Measurements from ENCODE around the gene TRAPPC3L. TPM values are rescaled to one million over a fixed set of nuclear protein-coding genes. Genes with fewer than 3 reads are reported as not detected.

Gene TRAPPC3L
- polyA plus RNA-seq (ENCODE audit: low read depth in 6 of 6) = under 1 TPM in 3 of 6 donors, not detected in 3; 0.24 to 0.84 (median 0.38) TPM

GRCh38 chr6:116545651-116546050 is at the start of gene TRAPPC3L:
TRAPPC3L (minus strand) TSS chr6:116545684; CDS start chr6:116545514, 170 bp downstream.
- H3K4me1 Mint-ChIP-seq = no peaks in the 10 kb centered on the region
- no peak for DNase-seq
- no peak within 1 kb of the TSS for H3K4me3 Mint-ChIP-seq
- no peaks in the 10 kb centered on the region for H3K36me3 Mint-ChIP-seq
- H3K9me3 Mint-ChIP-seq = no peaks in the 10 kb centered on the region
- H3K27ac Mint-ChIP-seq = peak within 1 kb of the TSS in 1 of 6 donors; percentile 1
- no peak for ATAC-seq (ENCODE audit: low read depth in 2 of 2)
- H3K27me3 Mint-ChIP-seq = peaks cover 16 to 30% (median 16%) of the 10 kb centered on the region in 3 donors

DNA sequence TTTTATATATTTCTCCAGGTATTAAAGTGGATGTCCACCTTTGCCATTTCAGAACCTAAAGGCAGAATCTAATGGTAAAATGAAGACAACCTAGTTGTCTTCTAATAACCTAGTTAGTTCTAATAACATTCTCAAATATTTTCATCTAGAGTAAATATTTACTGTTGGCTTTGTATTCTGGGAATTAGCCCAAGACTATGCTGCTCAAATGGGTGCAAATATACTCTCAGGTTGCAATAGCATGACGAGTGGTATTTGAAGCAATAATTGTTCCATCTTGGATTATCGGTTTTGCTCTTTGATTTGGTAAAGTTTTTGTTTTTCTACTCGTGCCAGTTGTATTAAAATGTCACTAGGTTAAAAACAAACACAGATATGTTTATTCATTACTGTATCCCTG is 49.8 kb upstream of the TRAPPC3L start:
- Mint-ChIP-seq H3K4me1 (no peaks in the 10 kb centered on the region), H3K4me3 (no peak overlapping the region), H3K9me3 (no peaks in the 10 kb centered on the region), H3K27ac (no peak overlapping the region), H3K36me3 (peaks cover 19 to 26% of the 10 kb centered on the region in 2 donors), H3K27me3 (no peaks in the 10 kb centered on the region)
- no peak for DNase-seq
- no peak for ATAC-seq (ENCODE audit: low read depth in 2 of 2)

DNA sequence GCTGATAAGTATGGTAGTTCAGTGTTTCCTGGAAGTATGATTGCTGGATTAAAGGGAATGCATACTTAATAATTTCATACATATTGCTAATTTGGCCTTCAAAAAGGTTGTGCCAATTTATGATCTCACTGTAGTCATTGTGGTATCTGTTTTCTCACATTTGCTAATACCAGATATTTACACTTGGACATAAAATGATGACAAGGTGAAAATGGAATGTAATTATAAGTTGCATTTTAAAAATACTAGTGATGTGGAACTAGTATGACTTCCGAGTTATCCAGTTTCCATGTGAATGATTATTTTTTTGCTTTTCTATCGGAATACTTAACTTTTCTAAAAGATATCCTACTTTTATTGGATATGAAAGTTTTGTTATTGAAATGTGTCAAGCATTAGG is 41.3 kb upstream of the TRAPPC3L start:
- peaks cover 20 to 25% of the 10 kb centered on the region in 2 donors for H3K36me3 Mint-ChIP-seq
- no peaks in the 10 kb centered on the region for H3K27me3 Mint-ChIP-seq
- H3K4me1 Mint-ChIP-seq = peaks cover 0 to 3% (median 0%) of the 10 kb centered on the region in 3 donors
- H3K9me3 Mint-ChIP-seq = no peaks in the 10 kb centered on the region
- no peak for DNase-seq
- H3K27ac Mint-ChIP-seq = no peak overlapping the region
- no peak overlapping the region for H3K4me3 Mint-ChIP-seq
- ATAC-seq (ENCODE audit: low read depth in 2 of 2) = no peak

- Mint-ChIP-seq H3K27me3 (no peaks in the 10 kb centered on the region), H3K36me3 (peaks cover 20 to 25% of the 10 kb centered on the region in 2 donors), H3K4me3 (no peak overlapping the region), H3K4me1 (peaks cover 0 to 3% (median 0%) of the 10 kb centered on the region in 3 donors), H3K9me3 (no peaks in the 10 kb centered on the region), H3K27ac (no peak overlapping the region)
- ATAC-seq (ENCODE audit: low read depth in 2 of 2) (no peak), DNase-seq (no peak)
These were observed 40.8 kb upstream of the TRAPPC3L start for GRCh38 chr6:116586276-116586675.

GRCh38 chr6:116580198-116580597 is 34.7 kb upstream of the TRAPPC3L start:
- DNase-seq (no peak), ATAC-seq (ENCODE audit: low read depth in 2 of 2) (no peak)
- H3K4me1 Mint-ChIP-seq = peaks cover under 1 to 16% (median 5%) of the 10 kb centered on the region in 3 donors
- peaks cover 21 to 31% of the 10 kb centered on the region in 2 donors for H3K36me3 Mint-ChIP-seq
- H3K27ac Mint-ChIP-seq = no peak overlapping the region
- no peaks in the 10 kb centered on the region for H3K9me3 Mint-ChIP-seq
- no peak overlapping the region for H3K4me3 Mint-ChIP-seq
- H3K27me3 Mint-ChIP-seq = no peaks in the 10 kb centered on the region

DNA sequence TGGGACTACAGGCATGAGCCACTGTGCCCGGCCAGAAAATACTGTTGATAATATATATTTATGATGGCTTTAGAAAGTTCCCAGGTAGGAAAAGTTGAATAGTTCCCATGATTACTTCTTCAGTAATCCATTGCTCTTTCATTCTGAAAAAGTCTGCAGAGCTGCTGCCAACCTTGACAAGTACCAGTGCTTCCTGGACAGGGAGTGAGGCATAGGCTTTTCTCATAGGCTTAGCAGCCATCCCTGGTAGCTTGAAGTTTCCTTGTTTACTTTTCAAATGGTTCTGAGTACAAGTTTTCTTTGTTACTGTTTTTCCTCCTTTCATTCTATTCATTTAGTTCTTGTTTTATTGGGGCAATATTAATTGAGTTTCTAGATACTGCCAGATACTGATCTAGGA is 33.7 kb upstream of the TRAPPC3L start:
- H3K27me3 Mint-ChIP-seq = no peaks in the 10 kb centered on the region
- ATAC-seq (ENCODE audit: low read depth in 2 of 2) (no peak), DNase-seq (no peak)
- H3K4me3 Mint-ChIP-seq = no peak overlapping the region
- H3K9me3 Mint-ChIP-seq = no peaks in the 10 kb centered on the region
- peaks cover 28 to 34% of the 10 kb centered on the region in 2 donors for H3K36me3 Mint-ChIP-seq
- peaks cover 5 to 16% (median 11%) of the 10 kb centered on the region in 3 donors for H3K4me1 Mint-ChIP-seq
- no peak overlapping the region for H3K27ac Mint-ChIP-seq

DNA sequence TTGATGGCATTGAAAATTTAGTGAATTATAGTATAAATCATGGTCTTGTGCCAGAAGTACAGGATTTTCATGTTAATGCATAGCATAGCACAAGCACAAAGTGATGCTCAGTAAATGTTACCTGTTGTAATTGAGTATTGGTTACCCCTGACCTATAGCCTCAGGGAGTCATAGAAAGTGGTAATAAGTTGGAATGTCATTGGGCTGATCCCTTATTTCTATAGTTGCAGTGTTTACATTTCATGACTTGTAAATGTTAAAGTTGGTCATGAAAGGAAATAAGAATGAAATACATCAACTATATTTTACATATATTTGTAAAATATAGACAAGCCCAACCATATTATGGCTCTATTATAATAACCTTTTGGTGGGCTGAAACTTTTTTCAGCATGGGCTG is 32.9 kb upstream of the TRAPPC3L start:
- H3K4me3 Mint-ChIP-seq = no peak overlapping the region

DNA sequence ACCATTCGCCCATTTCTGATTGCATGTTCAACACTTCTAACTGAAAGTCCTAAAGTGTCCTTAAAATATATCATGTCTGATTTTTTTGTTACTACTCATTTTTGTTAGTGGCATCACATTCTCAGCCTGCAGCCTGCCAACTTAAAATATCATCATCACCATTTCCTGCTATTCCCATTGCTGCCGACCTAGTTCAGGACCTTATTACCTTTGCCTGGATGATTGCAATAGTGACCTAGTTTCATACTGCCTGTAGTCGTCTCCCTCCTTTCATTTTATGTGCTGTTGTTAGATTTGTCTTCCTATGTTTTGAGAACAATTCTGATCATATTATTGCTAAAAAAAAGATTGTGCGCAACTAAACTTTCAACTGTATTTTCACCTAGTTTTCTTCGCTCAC is 32.0 kb upstream of the TRAPPC3L start:
- Mint-ChIP-seq H3K4me1 (peaks cover 18 to 24% (median 21%) of the 10 kb centered on the region in 3 donors), H3K9me3 (no peaks in the 10 kb centered on the region), H3K27me3 (no peaks in the 10 kb centered on the region), H3K4me3 (peak overlapping the region in 1 of 8 donors; percentile 11), H3K27ac (peak overlapping the region in 1 of 6 donors; percentile 5), H3K36me3 (peaks cover 25 to 36% of the 10 kb centered on the region in 2 donors)
- DNase-seq (no peak), ATAC-seq (ENCODE audit: low read depth in 2 of 2) (no peak)

More for the DNA sequence above, 32.9 kb upstream of the TRAPPC3L start:
- Mint-ChIP-seq H3K4me1 (peaks cover 9 to 19% (median 16%) of the 10 kb centered on the region in 3 donors), H3K36me3 (peaks cover 29 to 36% of the 10 kb centered on the region in 2 donors), H3K27ac (no peak overlapping the region), H3K27me3 (no peaks in the 10 kb centered on the region), H3K9me3 (no peaks in the 10 kb centered on the region)
- DNase-seq (no peak), ATAC-seq (ENCODE audit: low read depth in 2 of 2) (no peak)

- Mint-ChIP-seq H3K27me3 (no peaks in the 10 kb centered on the region), H3K4me3 (no peak overlapping the region), H3K4me1 (peaks cover 38 to 41% (median 40%) of the 10 kb centered on the region in 3 donors), H3K27ac (no peak overlapping the region), H3K9me3 (no peaks in the 10 kb centered on the region), H3K36me3 (peaks cover 22 to 32% of the 10 kb centered on the region in 2 donors)
- no peak for DNase-seq
- ATAC-seq (ENCODE audit: low read depth in 2 of 2) = no peak
These were observed 29.7 kb upstream of the TRAPPC3L start for GRCh38 chr6:116575227-116575626.

DNA sequence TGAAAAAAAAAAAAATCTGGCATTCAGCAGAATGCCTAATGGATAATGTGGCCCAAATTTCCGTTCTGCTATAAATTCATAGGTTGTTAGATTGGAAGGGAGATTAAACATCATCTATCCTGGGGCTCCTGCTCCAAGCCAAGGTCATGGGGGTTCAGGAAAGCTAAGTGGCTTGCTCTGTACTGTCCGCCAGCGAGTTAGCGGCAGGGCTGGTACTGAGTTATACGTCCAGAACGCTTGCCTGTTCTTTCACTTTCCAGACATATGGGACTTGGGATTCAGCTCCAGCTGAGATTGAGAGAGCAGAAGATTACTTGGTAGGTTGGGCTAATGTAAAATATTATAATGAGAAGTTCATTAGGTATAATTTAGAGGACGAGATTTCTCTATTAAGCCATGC is 26.7 kb upstream of the TRAPPC3L start:
- Mint-ChIP-seq H3K36me3 (peaks cover 16 to 18% of the 10 kb centered on the region in 2 donors), H3K27me3 (no peaks in the 10 kb centered on the region), H3K9me3 (no peaks in the 10 kb centered on the region), H3K4me1 (peaks cover 32 to 44% (median 42%) of the 10 kb centered on the region in 3 donors), H3K27ac (peak overlapping the region; percentile 97 to 99 (median 98)), H3K4me3 (peak overlapping the region; percentile 94 to 100 (median 98))
- ATAC-seq (ENCODE audit: low read depth in 2 of 2) (no peak), DNase-seq (no peak)

GRCh38 chr6:116571683-116572000 is 26.2 kb upstream of the TRAPPC3L start:
- H3K4me3 Mint-ChIP-seq = peak overlapping the region; percentile 94 to 100 (median 98)
- peak overlapping the region; percentile 97 to 99 (median 98) for H3K27ac Mint-ChIP-seq
- H3K36me3 Mint-ChIP-seq = peaks cover 15 to 17% of the 10 kb centered on the region in 2 donors
- H3K4me1 Mint-ChIP-seq = peaks cover 31 to 44% (median 42%) of the 10 kb centered on the region in 3 donors
- H3K27me3 Mint-ChIP-seq = peaks cover 0 to 3% (median 0%) of the 10 kb centered on the region in 3 donors
- H3K9me3 Mint-ChIP-seq = no peaks in the 10 kb centered on the region
- ATAC-seq (ENCODE audit: low read depth in 2 of 2) (no peak), DNase-seq (no peak)

DNA sequence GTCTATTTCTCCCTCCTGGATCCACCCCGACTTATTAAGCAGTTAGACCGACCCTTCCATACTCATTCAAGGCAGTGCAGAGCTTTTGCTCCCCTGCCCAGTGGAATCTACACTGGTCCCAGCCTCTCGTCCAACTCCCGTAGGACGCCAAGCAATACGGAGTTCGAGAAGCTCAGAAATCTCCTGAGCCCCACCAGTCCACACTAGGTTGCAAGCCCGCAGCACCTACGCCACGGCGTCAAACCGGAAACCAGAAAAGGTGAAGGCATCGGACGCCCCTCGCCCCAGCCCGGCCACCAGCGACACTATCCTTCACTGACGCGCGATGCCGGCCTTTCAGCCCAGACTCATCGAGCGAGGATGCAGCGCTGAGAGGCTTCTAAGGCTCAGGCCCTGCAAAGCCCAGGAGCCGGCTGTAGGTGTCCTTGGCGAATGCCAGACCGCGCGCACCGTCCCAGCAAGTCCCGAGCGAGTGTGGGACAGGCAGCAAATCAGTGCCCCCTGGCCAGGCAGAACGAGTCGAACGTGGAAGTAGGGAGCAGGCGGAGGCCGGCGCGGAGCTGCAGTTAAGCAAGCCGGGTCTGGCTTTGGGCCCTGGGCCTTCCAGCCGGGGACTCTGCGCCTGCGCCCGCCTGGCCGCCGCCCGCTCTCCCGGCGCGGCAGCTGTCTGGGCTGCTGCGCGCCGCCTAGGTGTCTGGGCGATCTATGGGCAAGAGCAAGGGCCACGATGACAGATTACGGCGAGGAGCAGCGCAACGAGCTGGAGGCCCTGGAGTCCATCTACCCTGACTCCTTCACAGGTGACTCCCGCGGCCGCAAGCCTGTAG is 25.6 kb upstream of the TRAPPC3L start, which contains the start of gene RWDD1:
Gene RWDD1 (plus strand): TSS at position 649 of the 827 bp plus-strand sequence. CDS start 79 bp downstream, at position 728.
- ATAC-seq (ENCODE audit: low read depth in 2 of 2) (peak; percentile 85), DNase-seq (peak; percentile 99)
- Mint-ChIP-seq H3K4me3 (peak within 1 kb of the TSS; percentile 94 to 100 (median 98)), H3K36me3 (peaks cover 9 to 13% of the 10 kb centered on the region in 2 donors), H3K27ac (peak within 1 kb of the TSS; percentile 97 to 99 (median 99)), H3K27me3 (peaks cover 0 to 4% (median 0%) of the 10 kb centered on the region in 3 donors), H3K4me1 (peaks cover 31 to 42% (median 40%) of the 10 kb centered on the region in 3 donors), H3K9me3 (no peaks in the 10 kb centered on the region)

DNA sequence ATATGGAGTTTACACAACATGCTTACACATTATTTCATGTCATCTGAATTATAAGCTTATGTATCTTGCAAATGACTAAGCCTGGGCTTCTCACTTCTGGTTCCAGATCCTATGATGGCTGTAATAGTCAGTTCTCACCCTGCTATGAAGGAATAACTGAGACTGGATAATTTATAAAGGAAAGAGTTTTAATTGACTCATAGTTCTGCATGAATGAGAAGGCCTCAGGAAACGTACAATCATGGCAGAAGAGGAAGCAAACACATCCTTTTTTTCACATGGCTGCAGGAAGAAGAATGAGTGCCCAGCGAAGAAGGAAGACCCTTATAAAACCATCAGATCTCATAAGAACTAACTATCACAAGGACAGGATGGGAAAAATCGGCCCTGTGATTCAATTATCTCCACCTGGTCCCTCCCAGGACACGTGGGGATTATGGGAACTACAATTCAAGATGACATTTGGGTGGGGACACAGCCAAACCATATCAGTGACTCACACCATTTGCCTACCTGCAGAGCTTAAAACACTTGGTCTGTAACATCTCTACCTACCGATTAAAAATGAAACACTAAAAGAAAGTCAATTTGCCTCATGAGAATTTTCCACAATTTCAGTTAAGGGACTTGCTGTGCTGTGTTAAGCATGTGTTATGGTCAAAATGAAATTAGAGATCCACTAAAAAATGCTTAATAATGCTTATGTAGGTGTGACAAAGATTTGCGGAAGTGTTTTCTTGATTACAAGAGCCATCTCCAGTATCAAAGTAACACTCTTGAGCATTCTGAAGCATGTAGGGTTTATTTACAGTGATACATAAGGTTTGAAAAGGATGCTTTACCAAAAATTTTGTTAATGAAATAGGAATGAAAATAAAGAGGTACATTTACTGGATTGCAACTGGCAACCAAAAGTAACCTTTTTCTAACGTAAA is 23.6 kb upstream of the TRAPPC3L start:
- Mint-ChIP-seq H3K4me1 (peaks cover 31 to 37% (median 33%) of the 10 kb centered on the region in 3 donors), H3K27me3 (peaks cover 6 to 19% (median 7%) of the 10 kb centered on the region in 3 donors), H3K36me3 (peaks cover 1 to 2% of the 10 kb centered on the region in 2 donors), H3K27ac (peak overlapping the region in 2 of 6 donors; percentile 6 to 16), H3K4me3 (peak overlapping the region in 3 of 8 donors; percentile 44 to 98 (median 95)), H3K9me3 (no peaks in the 10 kb centered on the region)
- ATAC-seq (ENCODE audit: low read depth in 2 of 2) = no peak
- no peak for DNase-seq

All from naive B cell (primary cell).